GM12801 (cell line): ENCODE data around the gene SGCD.

Experiments
- CTCF ChIP-seq: IDR thresholded peaks from one replicate; pipeline ENCODE4 v1.5.1; 2011; ENCODE audit warnings: control low read depth; ENCODE audit not compliant: insufficient read length; ENCODE audit errors: extremely low read depth

The SGCD gene

GRCh38 chr5:156432830-156433105, 105.8 kb downstream of the SGCD start:
- no peak for TF ChIP-seq CTCF

DNA sequence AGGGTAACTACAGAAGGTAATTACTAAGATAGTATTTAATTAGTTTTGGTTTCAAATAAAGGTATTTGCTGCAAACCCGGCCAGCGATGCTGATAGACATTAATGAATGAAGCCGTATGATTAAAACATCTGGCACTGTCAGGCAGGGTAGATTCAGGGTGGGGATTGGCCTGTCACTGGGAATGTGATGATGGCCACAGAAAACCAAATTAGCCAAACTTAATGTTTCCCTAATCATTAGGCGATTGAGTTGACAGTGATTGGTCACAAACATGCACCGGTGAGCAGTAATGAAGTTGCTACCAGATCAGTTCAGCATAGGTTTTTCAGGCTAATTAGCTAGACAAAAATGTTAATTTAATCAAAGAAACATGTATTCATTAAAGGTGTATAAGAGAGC, 107.5 kb downstream of the SGCD start:
- no peak for TF ChIP-seq CTCF

- no peak for TF ChIP-seq CTCF
Observed at GRCh38 chr5:156435101-156435500, 108.1 kb downstream of the SGCD start.

- no peak for TF ChIP-seq CTCF
Observed at GRCh38 chr5:156438076-156438475, 111.1 kb downstream of the SGCD start.

GRCh38 chr5:156444753-156445291, 117.9 kb downstream of the SGCD start:
- TF ChIP-seq CTCF: no peak

DNA sequence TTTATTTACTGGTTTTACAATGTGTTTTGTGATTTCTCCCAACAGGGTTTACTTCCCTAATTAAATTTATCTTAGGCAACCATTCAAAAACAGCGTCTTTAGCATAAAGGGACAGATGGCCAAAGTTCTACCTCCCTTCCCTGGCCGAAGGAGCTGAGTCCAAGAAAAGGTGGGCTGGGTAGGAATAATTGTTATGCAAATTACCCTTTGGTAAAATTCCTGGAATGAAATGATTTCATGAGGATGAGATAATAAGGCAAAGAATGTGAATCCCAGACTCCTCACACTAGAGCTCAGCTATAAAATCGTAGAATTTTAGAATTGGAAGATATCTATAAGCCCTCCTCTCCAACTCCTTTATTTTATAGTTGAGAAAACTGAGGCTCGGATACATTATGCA, 119.6 kb downstream of the SGCD start:
- no peak for TF ChIP-seq CTCF

- TF ChIP-seq CTCF: no peak
Observed at GRCh38 chr5:156450778-156451177, 123.8 kb downstream of the SGCD start.

GRCh38 chr5:156451505-156451904, 124.5 kb downstream of the SGCD start:
- no peak for TF ChIP-seq CTCF
